Aorta (tissue), 5 donors: ENCODE data around the gene SLC26A6. TPM values are rescaled to one million over a fixed set of nuclear protein-coding genes. Genes with fewer than 3 reads are reported as not detected.

Source experiments
- ATAC-seq: fragments of 200-7000 bp; cut with Tn5 transposase; one replicate; pipeline ENCODE4 v1.9.1; 2022; ENCODE audit warnings: moderate library complexity; ENCODE audit not compliant: low FRiP score
- DNase-seq, 2 donors: peaks; one replicate each; pipeline ENCODE4 v3.0.0-alpha.2; 2020
- H3K27ac ChIP-seq, 2 donors: one replicate each; pipeline ENCODE4 v1.5.1; 2013; ENCODE audit warnings: low read length in 2 of 2, mild to moderate bottlenecking in 2 of 2, moderate library complexity in 2 of 2, control low read depth in 1 of 2, inconsistent platforms in 1 of 2, low read depth in 1 of 2
- H3K27me3 ChIP-seq, 2 donors: one replicate each; pipeline ENCODE4 v1.6.1; 2013; ENCODE audit warnings: control low read depth in 1 of 2, low read length in 1 of 2, mild to moderate bottlenecking in 1 of 2, moderate library complexity in 1 of 2; ENCODE audit not compliant: insufficient read depth in 2 of 2, control insufficient read depth in 1 of 2
- H3K36me3 ChIP-seq, 2 donors: one replicate each; pipeline ENCODE4 v1.6.1; 2013; ENCODE audit warnings: control low read depth in 1 of 2, low read length in 1 of 2, mild to moderate bottlenecking in 1 of 2; ENCODE audit not compliant: insufficient read depth in 2 of 2, control insufficient read depth in 1 of 2
- H3K4me1 ChIP-seq, 2 donors: one replicate each; pipeline ENCODE4 v1.6.1; 2013; ENCODE audit warnings: low read length in 2 of 2, control low read depth in 1 of 2, mild to moderate bottlenecking in 1 of 2, moderate library complexity in 1 of 2; ENCODE audit not compliant: insufficient read depth in 2 of 2, control insufficient read depth in 1 of 2
- H3K4me3 ChIP-seq, 2 donors: one replicate each; pipeline ENCODE4 v1.5.1; 2013; ENCODE audit warnings: low read length in 2 of 2, control low read depth in 1 of 2, mild to moderate bottlenecking in 1 of 2
- H3K9me3 ChIP-seq: one replicate; pipeline ENCODE4 v1.6.1; 2013; ENCODE audit warnings: mild to moderate bottlenecking, low read length; ENCODE audit not compliant: control insufficient read depth
- WGBS, 2 donors: extraction: QIAGEN DNeasy Blood & Tissue Kit; methylation state at CpG; one replicate each; pipeline ENCODE4 v1.1.7; 2013; 5-methylcytosine and 5-hydroxymethylcytosine counted together
- intact Hi-C, 2 donors: fragments of 100-400 bp; cut with DNase I; formaldehyde crosslinking; loops; one replicate each; pipeline versions ENCODE4 v1.14.2 to v1.15.0; 2022
- polyA plus RNA-seq, 2 donors: library from polyadenylated mRNA; stranded (reverse); fragments of 200-250 nt; gene quantifications; one replicate each; pipeline ENCODE4 v1.2.3, GENCODE V29; 2013
- total RNA-seq, 2 donors: library from RNA; stranded (reverse); fragmentation: NEBNext Ultra II Directional; extraction: Animal tissue kit (Norgen Biotek cat#: 25700); gene quantifications; one replicate each; pipeline ENCODE4 v1.2.1, GENCODE V29; 2021
- donor health status: healthy with polysubstance abuse.
- donor health status: Bipolar disorder and iron deficiency.
- donor health status: DM: no; HTN: no; CAD: no.
- donor health status: DM: no; HTN: no; CAD: no.
- donor health status: DM: yes; HTN: yes; CAD: no.

The SLC26A6 gene
- total and polyA plus RNA-seq, 4 donors = 10.5 to 154 (median 32.2) TPM

DNA sequence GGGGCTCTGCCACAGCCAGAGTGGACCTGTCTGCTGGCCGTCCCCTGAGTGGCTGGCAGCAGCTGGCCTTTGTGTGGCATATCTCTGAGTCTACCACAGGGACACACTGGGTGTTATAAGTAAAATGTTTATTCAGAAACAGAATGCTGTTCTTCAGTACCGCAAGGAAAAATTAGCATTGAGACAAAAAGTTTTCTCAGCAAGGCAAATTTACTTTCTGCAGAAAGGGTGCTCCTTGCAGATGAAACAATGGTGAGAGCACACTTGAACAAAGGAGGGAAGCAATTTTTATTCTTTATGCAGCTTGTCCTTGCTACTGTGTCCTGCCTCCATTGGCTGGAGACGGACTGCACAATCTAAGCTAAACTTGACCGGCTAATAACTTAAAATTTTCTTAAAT lies 17.7 kb downstream of the SLC26A6 start:
- Histone ChIP-seq H3K4me3 (no peak overlapping the region), H3K27ac (peak overlapping the region in 1 of 2 donors; percentile 28), H3K9me3 (no peaks in the 10 kb centered on the region), H3K36me3 (no peaks in the 10 kb centered on the region), H3K4me1 (peaks cover 0 to 5% of the 10 kb centered on the region in 2 donors), H3K27me3 (no peaks in the 10 kb centered on the region)
- intact Hi-C loops = no loop called here
- DNase-seq (no peak), ATAC-seq (no peak)
- 97 to 98% methylated on average over 4 of the region's 4 CpGs for WGBS, 2 donors

DNA sequence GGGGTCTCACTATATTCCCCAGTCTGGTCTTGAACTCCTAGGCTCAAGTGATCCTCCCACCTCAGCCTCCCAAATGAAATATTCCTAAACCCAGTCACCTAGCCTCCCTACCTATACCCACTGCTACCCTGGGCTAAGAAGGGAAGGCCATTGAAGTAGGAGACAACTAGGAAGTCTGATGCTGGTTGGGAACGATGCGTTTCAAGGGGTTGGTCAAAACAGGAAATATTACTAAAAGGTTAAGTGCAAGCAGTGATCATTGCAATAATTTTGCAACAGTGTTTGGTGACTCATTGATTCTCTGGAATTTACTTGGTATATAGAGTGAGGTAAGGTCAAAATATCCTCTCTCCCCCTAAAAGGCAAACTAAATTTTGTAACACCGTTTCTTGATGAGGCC lies 21.2 kb downstream of the SLC26A6 start:
- intact Hi-C loops = no loop called here
- H3K4me1 ChIP-seq = no peaks in the 10 kb centered on the region
- 79 to 83% methylated on average over 3 of the region's 3 CpGs for WGBS, 2 donors
- no peak overlapping the region for H3K4me3 ChIP-seq
- H3K27me3 ChIP-seq = no peaks in the 10 kb centered on the region
- no peak for ATAC-seq
- H3K9me3 ChIP-seq = no peaks in the 10 kb centered on the region
- DNase-seq = no peak
- H3K27ac ChIP-seq = no peak overlapping the region
- H3K36me3 ChIP-seq = no peaks in the 10 kb centered on the region

- DNase-seq (no peak), ATAC-seq (no peak)
- Histone ChIP-seq H3K27ac (no peak overlapping the region), H3K27me3 (no peaks in the 10 kb centered on the region), H3K36me3 (no peaks in the 10 kb centered on the region), H3K4me1 (peaks cover 0 to 3% of the 10 kb centered on the region in 2 donors), H3K9me3 (no peaks in the 10 kb centered on the region), H3K4me3 (no peak overlapping the region)
- intact Hi-C loops = no loop called here
- 45 to 51% methylated on average over 1 of the region's 1 CpG for WGBS, 2 donors
These were observed 23.0 kb downstream of the SLC26A6 start for GRCh38 chr3:48612309-48612708.

- ATAC-seq = peak; percentile 100
- H3K36me3 ChIP-seq = peaks cover 4 to 9% of the 10 kb centered on the region in 2 donors
- no peaks in the 10 kb centered on the region for H3K9me3 ChIP-seq
- no peaks in the 10 kb centered on the region for H3K27me3 ChIP-seq
- intact Hi-C loops = loop anchor here in 1 of 2 donors (2.0 kb wide), 1 partner anchor 45 kb away; no protein-coding TSS in a partner anchor
- H3K27ac ChIP-seq = peak within 1 kb of the TSS in 1 of 2 donors; percentile 37
- peak within 1 kb of the TSS; percentile 80 to 93 for H3K4me3 ChIP-seq
- peaks cover 0 to 3% of the 10 kb centered on the region in 2 donors for H3K4me1 ChIP-seq
- peak; percentile 95 to 98 for DNase-seq
- 2% methylated on average over 82 to 86 of the region's 86 CpGs for WGBS, 2 donors
These were observed 25.9 kb downstream of the SLC26A6 start, which contains the start of gene UQCRC1 for GRCh38 chr3:48609088-48610005. TSS of gene UQCRC1 (minus strand) at chr3:48609646. CDS start at chr3:48609620, 26 bp downstream.

- 92 to 95% methylated on average over 5 of the region's 5 CpGs for WGBS, 2 donors
- no peak for ATAC-seq
These were observed 27.7 kb downstream of the SLC26A6 start for GRCh38 chr3:48607519-48607918.

DNA sequence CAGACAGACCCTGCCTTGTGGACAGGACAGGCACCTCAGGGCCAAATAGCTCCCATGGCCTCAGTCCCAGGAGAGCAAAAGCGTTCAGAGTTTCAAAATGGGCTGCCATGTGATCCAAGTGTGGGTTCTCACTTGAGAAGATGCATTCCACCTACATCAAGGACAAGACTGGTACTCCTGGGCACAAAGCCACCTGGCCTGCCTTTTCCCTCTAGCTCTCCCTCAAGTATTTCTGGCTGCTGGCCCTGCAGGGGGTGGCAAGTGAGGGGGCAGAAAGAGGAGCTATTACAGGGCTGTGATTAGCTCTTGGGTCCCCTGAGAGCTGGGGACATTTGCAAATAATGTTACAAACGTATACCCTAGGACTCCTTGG lies 33.7 kb downstream of the SLC26A6 start:
- Histone ChIP-seq H3K36me3 (peaks cover 4 to 30% of the 10 kb centered on the region in 2 donors), H3K4me3 (no peak overlapping the region), H3K27me3 (no peaks in the 10 kb centered on the region), H3K9me3 (no peaks in the 10 kb centered on the region), H3K4me1 (no peaks in the 10 kb centered on the region), H3K27ac (peak overlapping the region in 1 of 2 donors; percentile 4)
- DNase-seq (no peak), ATAC-seq (no peak)
- intact Hi-C loops = no loop called here
- 45 to 46% methylated on average over 2 of the region's 2 CpGs for WGBS, 2 donors

More at GRCh38 chr3:48607519-48607918, 27.7 kb downstream of the SLC26A6 start:
- DNase-seq = no peak
- Histone ChIP-seq H3K9me3 (no peaks in the 10 kb centered on the region), H3K4me1 (peaks cover 0 to 3% of the 10 kb centered on the region in 2 donors), H3K27ac (no peak overlapping the region), H3K36me3 (peaks cover 4 to 20% of the 10 kb centered on the region in 2 donors), H3K4me3 (no peak overlapping the region), H3K27me3 (no peaks in the 10 kb centered on the region)
- intact Hi-C loops = no loop called here

- DNase-seq = no peak
- Histone ChIP-seq H3K9me3 (no peaks in the 10 kb centered on the region), H3K27me3 (no peaks in the 10 kb centered on the region), H3K4me1 (no peaks in the 10 kb centered on the region), H3K27ac (peak overlapping the region in 1 of 2 donors; percentile 4), H3K36me3 (peaks cover 4 to 30% of the 10 kb centered on the region in 2 donors), H3K4me3 (no peak overlapping the region)
- WGBS, 2 donors = 91 to 94% methylated on average over 19 of the region's 19 CpGs
- ATAC-seq = no peak
- intact Hi-C loops = no loop called here
These were observed 34.3 kb downstream of the SLC26A6 start for GRCh38 chr3:48600711-48601621.

DNA sequence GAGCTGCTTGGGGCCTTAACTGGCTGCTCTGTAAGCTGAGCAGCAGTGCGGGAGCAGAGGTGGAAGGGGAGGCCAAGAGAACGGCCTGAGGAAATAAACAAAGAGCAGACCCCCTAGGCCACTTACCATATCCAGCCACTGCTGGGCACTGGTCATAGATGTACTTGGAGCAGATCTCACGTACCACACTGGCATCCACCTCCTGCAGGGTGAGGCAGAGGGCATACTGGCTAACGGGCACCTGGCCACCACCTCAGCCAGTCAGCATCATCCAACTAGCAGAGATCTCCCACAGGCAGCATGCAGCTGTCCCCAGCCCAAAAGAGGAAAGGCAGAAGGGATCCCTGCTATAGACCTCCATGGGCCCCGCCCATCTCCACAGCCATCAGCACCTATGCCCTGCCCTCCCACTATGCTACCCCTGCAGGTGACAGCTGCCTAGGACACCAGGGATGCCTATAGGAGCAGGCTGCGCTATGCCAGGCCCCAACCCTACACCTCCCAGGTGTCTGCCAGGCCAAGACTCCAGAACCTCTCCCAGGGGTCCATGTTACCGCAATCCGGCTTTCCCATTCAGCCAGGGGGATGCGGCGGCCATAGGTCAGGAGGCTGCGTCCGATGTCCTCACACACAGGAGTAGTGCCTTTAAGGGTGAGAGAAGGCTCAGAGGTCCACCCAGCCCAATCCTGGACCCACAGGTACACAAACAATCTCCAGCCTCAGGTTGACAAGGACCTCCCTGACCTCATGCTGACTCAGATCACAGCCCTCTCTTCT lies 35.6 kb downstream of the SLC26A6 start:
- WGBS, 2 donors = 76 to 80% methylated on average over 12 of the region's 12 CpGs
- H3K4me1 ChIP-seq = no peaks in the 10 kb centered on the region

More for the DNA sequence above, 35.6 kb downstream of the SLC26A6 start:
- DNase-seq (no peak), ATAC-seq (no peak)
- Histone ChIP-seq H3K27me3 (no peaks in the 10 kb centered on the region), H3K27ac (peak overlapping the region; percentile 70 to 80), H3K4me3 (no peak overlapping the region), H3K9me3 (no peaks in the 10 kb centered on the region), H3K36me3 (peaks cover 0 to 23% of the 10 kb centered on the region in 2 donors)
- intact Hi-C loops = loop anchor here (5.0 kb wide), 2 partner anchors 38 to 42 kb away; partner anchors contain the start of genes PFKFB4 (in 1 of the 2) and SLC26A6 (in 1 of the 2)
